Liver (tissue), 9 donors: ENCODE data around the gene PIM1. TPM values are rescaled to one million over a fixed set of nuclear protein-coding genes. Genes with fewer than 3 reads are reported as not detected.

Experiments used
- DNase-seq: peaks from one replicate; pipeline ENCODE4 v3.0.0-alpha.2; 2017; ENCODE audit warnings: low spot score
- H3K27ac ChIP-seq, 2 donors: one replicate each; pipeline ENCODE4 v1.7.0; 2013; ENCODE audit warnings: inconsistent platforms in 2 of 2, low read length in 2 of 2, control low read depth in 1 of 2, low read depth in 1 of 2, mild to moderate bottlenecking in 1 of 2
- H3K27me3 ChIP-seq, 4 donors: one replicate each; pipeline versions ENCODE4 v1.6.1 to v1.7.0; 2013; ENCODE audit warnings: low read length in 3 of 4, inconsistent platforms in 1 of 4, mild to moderate bottlenecking in 1 of 4, moderate library complexity in 1 of 4; ENCODE audit not compliant: control insufficient read depth in 4 of 4, insufficient read depth in 4 of 4
- H3K36me3 ChIP-seq, 4 donors: one replicate each; pipeline versions ENCODE4 v1.6.1 to v1.7.0; 2013; ENCODE audit warnings: low read length in 3 of 4, mild to moderate bottlenecking in 3 of 4, low read depth in 1 of 4, moderate library complexity in 1 of 4; ENCODE audit not compliant: control insufficient read depth in 4 of 4, insufficient read depth in 3 of 4
- H3K4me1 ChIP-seq, 4 donors: one replicate each; pipeline versions ENCODE4 v1.6.1 to v1.7.0; 2013; ENCODE audit warnings: low read length in 3 of 4, mild to moderate bottlenecking in 3 of 4, moderate library complexity in 1 of 4; ENCODE audit not compliant: control insufficient read depth in 4 of 4, insufficient read depth in 4 of 4
- H3K4me3 ChIP-seq, 3 donors: one replicate each; pipeline versions ENCODE4 v1.6.1 to v1.7.0; 2013; ENCODE audit warnings: low read length in 3 of 3, control low read depth in 1 of 3, low read depth in 1 of 3, mild to moderate bottlenecking in 1 of 3
- H3K9ac ChIP-seq, 2 donors: one replicate each; pipeline ENCODE4 v1.7.0; 2013; ENCODE audit warnings: low read length in 2 of 2, mild to moderate bottlenecking in 2 of 2, moderate library complexity in 2 of 2, control low read depth in 1 of 2, low read depth in 1 of 2
- H3K9me3 ChIP-seq, 4 donors: one replicate each; pipeline versions ENCODE4 v1.6.1 to v1.7.0; 2013; ENCODE audit warnings: low read length in 3 of 4; ENCODE audit not compliant: control insufficient read depth in 4 of 4
- CTCF ChIP-seq: fragments of 150-350 bp; IDR thresholded peaks from 2 replicates; pipeline ENCODE4 v1.5.1; 2017; ENCODE audit warnings: improper control_type of control experiment, low read depth, low read length; ENCODE audit not compliant: missing input control
- EGR1 ChIP-seq, 2 donors: IDR thresholded peaks; 2 replicates each; pipeline ENCODE4 v1.6.1; 2016 to 2018; ENCODE audit warnings: antibody characterized with exemption in 2 of 2, low read depth in 2 of 2
- FOXA2 ChIP-seq: IDR thresholded peaks from 2 replicates; pipeline ENCODE4 v1.6.1; 2016; ENCODE audit warnings: antibody characterized with exemption
- GABPA ChIP-seq, 2 donors: IDR thresholded peaks in 1 of 2; conservative IDR thresholded peaks in 1 of 2; 2 replicates each; pipeline ENCODE4 v1.6.1; 2016; ENCODE audit warnings: antibody characterized with exemption in 2 of 2, mild to moderate bottlenecking in 1 of 2, moderate library complexity in 1 of 2
- HNF4A ChIP-seq, 2 donors: conservative IDR thresholded peaks; 2 replicates each; pipeline ENCODE4 v1.6.1; 2016; ENCODE audit warnings: antibody characterized with exemption in 2 of 2, mild to moderate bottlenecking in 2 of 2
- HNF4G ChIP-seq: IDR thresholded peaks from 2 replicates; pipeline ENCODE4 v1.6.1; 2016; ENCODE audit warnings: antibody characterized with exemption
- JUND ChIP-seq, 2 donors: IDR thresholded peaks; 2 replicates each; pipeline ENCODE4 v1.6.1; 2016; ENCODE audit warnings: antibody characterized with exemption in 2 of 2
- NR2F2 ChIP-seq: IDR thresholded peaks from 2 replicates; pipeline ENCODE4 v1.6.1; 2016; ENCODE audit warnings: antibody characterized with exemption
- SP1 ChIP-seq: IDR thresholded peaks from 2 replicates; pipeline ENCODE4 v1.6.1; 2018; ENCODE audit warnings: antibody characterized with exemption, mild to moderate bottlenecking
- TAF1 ChIP-seq: conservative IDR thresholded peaks from 2 replicates; pipeline ENCODE4 v1.6.1; 2016; ENCODE audit warnings: antibody characterized with exemption, mild to moderate bottlenecking
- YY1 ChIP-seq: IDR thresholded peaks from 2 replicates; pipeline ENCODE4 v1.6.1; 2016; ENCODE audit warnings: antibody characterized with exemption, mild to moderate bottlenecking
- WGBS: extraction: QIAGEN DNeasy Blood & Tissue Kit; methylation state at CpG from one replicate; pipeline ENCODE4 v1.1.7; 2013; 5-methylcytosine and 5-hydroxymethylcytosine counted together
- polyA plus RNA-seq, 2 donors: library from polyadenylated mRNA; stranded (reverse) in 1 of 2; unstranded in 1 of 2; fragments of 200-250 nt in 1 of 2; fragments of >200 nt in 1 of 2; fragmentation: Nextera tagmentation in 1 of 2; extraction: Ambion mirVana in 1 of 2; gene quantifications; one replicate each; pipeline versions ENCODE4 v1.2.1 to v1.2.3, GENCODE V29; 2013 to 2015
- total RNA-seq, 2 donors: library from RNA; depleted of rRNA; stranded (reverse); fragments of >200 nt; gene quantifications; one replicate each; pipeline ENCODE4 v1.2.3, GENCODE V29; 2014
- TF ChIP-seq, protein P1 (sequence below): IDR thresholded peaks from 2 replicates; pipeline ENCODE4 v1.6.1; 2016; ENCODE audit warnings: antibody characterized with exemption, mild to moderate bottlenecking
- TF ChIP-seq, protein P2 (sequence below): IDR thresholded peaks from 2 replicates; pipeline ENCODE4 v1.6.1; 2016; ENCODE audit warnings: antibody characterized with exemption
- donor health status: healthy.
- donor health status: healthy.
- donor health status: healthy.
- donor health status: healthy.
- donor health status: healthy.

PIM1 gene
- total and polyA plus RNA-seq, 4 donors = 5.5 to 141 (median 10.6) TPM

- TF ChIP-seq CTCF (no peak), JUND (IDR thresholded peaks at IDR 0.05) (no peak), EGR1 (IDR thresholded peaks at IDR 0.05; ENCODE audit: low read depth in 2 of 2) (no peak)
- TF ChIP-seq, protein P1, sequence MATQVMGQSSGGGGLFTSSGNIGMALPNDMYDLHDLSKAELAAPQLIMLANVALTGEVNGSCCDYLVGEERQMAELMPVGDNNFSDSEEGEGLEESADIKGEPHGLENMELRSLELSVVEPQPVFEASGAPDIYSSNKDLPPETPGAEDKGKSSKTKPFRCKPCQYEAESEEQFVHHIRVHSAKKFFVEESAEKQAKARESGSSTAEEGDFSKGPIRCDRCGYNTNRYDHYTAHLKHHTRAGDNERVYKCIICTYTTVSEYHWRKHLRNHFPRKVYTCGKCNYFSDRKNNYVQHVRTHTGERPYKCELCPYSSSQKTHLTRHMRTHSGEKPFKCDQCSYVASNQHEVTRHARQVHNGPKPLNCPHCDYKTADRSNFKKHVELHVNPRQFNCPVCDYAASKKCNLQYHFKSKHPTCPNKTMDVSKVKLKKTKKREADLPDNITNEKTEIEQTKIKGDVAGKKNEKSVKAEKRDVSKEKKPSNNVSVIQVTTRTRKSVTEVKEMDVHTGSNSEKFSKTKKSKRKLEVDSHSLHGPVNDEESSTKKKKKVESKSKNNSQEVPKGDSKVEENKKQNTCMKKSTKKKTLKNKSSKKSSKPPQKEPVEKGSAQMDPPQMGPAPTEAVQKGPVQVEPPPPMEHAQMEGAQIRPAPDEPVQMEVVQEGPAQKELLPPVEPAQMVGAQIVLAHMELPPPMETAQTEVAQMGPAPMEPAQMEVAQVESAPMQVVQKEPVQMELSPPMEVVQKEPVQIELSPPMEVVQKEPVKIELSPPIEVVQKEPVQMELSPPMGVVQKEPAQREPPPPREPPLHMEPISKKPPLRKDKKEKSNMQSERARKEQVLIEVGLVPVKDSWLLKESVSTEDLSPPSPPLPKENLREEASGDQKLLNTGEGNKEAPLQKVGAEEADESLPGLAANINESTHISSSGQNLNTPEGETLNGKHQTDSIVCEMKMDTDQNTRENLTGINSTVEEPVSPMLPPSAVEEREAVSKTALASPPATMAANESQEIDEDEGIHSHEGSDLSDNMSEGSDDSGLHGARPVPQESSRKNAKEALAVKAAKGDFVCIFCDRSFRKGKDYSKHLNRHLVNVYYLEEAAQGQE = no peak
- Histone ChIP-seq H3K9me3 (no peaks in the 10 kb centered on the region), H3K27ac (no peak overlapping the region), H3K4me3 (no peak overlapping the region), H3K27me3 (no peaks in the 10 kb centered on the region), H3K9ac (no peak overlapping the region), H3K36me3 (no peaks in the 10 kb centered on the region), H3K4me1 (peaks cover 10 to 28% (median 15%) of the 10 kb centered on the region in 4 donors)
- DNase-seq = no peak
- WGBS = 80% methylated on average over 6 of the region's 6 CpGs
Measured at GRCh38 chr6:37126493-37126958, 43.4 kb upstream of the PIM1 start.

GRCh38 chr6:37126961-37127616 lies 42.9 kb upstream of the PIM1 start:
- H3K27me3 ChIP-seq = no peaks in the 10 kb centered on the region
- DNase-seq = no peak
- H3K4me3 ChIP-seq = no peak overlapping the region
- TF ChIP-seq YY1 (no peak), TAF1 (no peak), SP1 (no peak), HNF4G (no peak)
- TF ChIP-seq, protein P2, sequence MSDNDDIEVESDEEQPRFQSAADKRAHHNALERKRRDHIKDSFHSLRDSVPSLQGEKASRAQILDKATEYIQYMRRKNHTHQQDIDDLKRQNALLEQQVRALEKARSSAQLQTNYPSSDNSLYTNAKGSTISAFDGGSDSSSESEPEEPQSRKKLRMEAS = no peak
- H3K36me3 ChIP-seq = no peaks in the 10 kb centered on the region
- H3K9me3 ChIP-seq = no peaks in the 10 kb centered on the region
- H3K4me1 ChIP-seq = peaks cover 10 to 29% (median 15%) of the 10 kb centered on the region in 4 donors
- H3K9ac ChIP-seq = no peak overlapping the region
- H3K27ac ChIP-seq = peak overlapping the region; percentile 32 to 92
- WGBS = 97% methylated on average over 1 of the region's 1 CpG

GRCh38 chr6:37127961-37128862 lies 41.7 kb upstream of the PIM1 start:
- 35% methylated on average over 8 of the region's 8 CpGs for WGBS
- DNase-seq = no peak
- Histone ChIP-seq H3K4me1 (peaks cover 10 to 29% (median 16%) of the 10 kb centered on the region in 4 donors), H3K4me3 (no peak overlapping the region), H3K27ac (peak overlapping the region; percentile 78 to 92), H3K9me3 (no peaks in the 10 kb centered on the region), H3K27me3 (no peaks in the 10 kb centered on the region), H3K9ac (no peak overlapping the region), H3K36me3 (no peaks in the 10 kb centered on the region)
- TF ChIP-seq NR2F2 (peak; percentile 29), CTCF (peak; percentile 4), GABPA (IDR thresholded peaks at IDR 0.05 in 1 of 2, conservative IDR thresholded peaks at IDR 0.05 in 1 of 2) (no peak), TAF1 (no peak), HNF4A (conservative IDR thresholded peaks at IDR 0.05) (peak; percentile 93 to 95), YY1 (peak; percentile 70), FOXA2 (peak; percentile 40), HNF4G (peak; percentile 73)
- TF ChIP-seq, protein P1 = peak; percentile 20
